Gastrocnemius medialis (tissue), 4 donors: ENCODE measurements around the gene ARHGAP6. TPM values are rescaled to one million over a fixed set of nuclear protein-coding genes. Genes with fewer than 3 reads are reported as not detected.

Experiments
- ATAC-seq, 2 donors: fragments of 150-250 bp; one replicate each; pipeline ENCODE4 v1.9.1; 2016
- DNase-seq, 2 donors: peaks; one replicate each; pipeline ENCODE4 v3.0.0-alpha.2; 2019
- H3K27ac ChIP-seq, 4 donors: fragments of 200-600 bp; sonication (generic); 1 replicate in 1 of 4; 2 replicates in 3 of 4; pipeline ENCODE4 v1.5.1; 2016 to 2018; ENCODE audit warnings: mild to moderate bottlenecking in 2 of 4, moderate library complexity in 1 of 4
- H3K27me3 ChIP-seq, 3 donors: fragments of 200-600 bp; sonication (generic) in 2 of 3; 1 replicate in 1 of 3; 2 replicates in 2 of 3; pipeline versions ENCODE4 v1.5.1 to v1.6.0; 2016 to 2019; ENCODE audit warnings: mild to moderate bottlenecking in 1 of 3, moderate library complexity in 1 of 3
- H3K36me3 ChIP-seq, 2 donors: fragments of 200-600 bp; sonication (generic) in 1 of 2; one replicate each; pipeline ENCODE4 v1.5.1; 2017 to 2018
- H3K4me1 ChIP-seq, 2 donors: fragments of 200-600 bp; sonication (generic) in 1 of 2; one replicate each; pipeline ENCODE4 v1.5.1; 2016 to 2017; ENCODE audit warnings: mild to moderate bottlenecking in 2 of 2
- H3K4me3 ChIP-seq, 4 donors: fragments of 200-600 bp; sonication (generic) in 3 of 4; 1 replicate in 1 of 4; 2 replicates in 3 of 4; pipeline ENCODE4 v1.5.1; 2016 to 2019; ENCODE audit warnings: mild to moderate bottlenecking in 2 of 4
- H3K9me3 ChIP-seq, 3 donors: fragments of 200-600 bp; sonication (generic) in 2 of 3; 1 replicate in 1 of 3; 2 replicates in 2 of 3; pipeline ENCODE4 v1.5.1; 2016 to 2019
- CTCF ChIP-seq, 5 experiments: fragments of 450-650 bp in 3 of 5; fragments of 200-600 bp in 2 of 5; sonication (generic) in 2 of 5; IDR thresholded peaks in 4 of 5; conservative IDR thresholded peaks in 1 of 5; 1 replicate in 4 of 5; 2 replicates in 1 of 5; pipeline ENCODE4 v1.5.1; 2016 to 2019; ENCODE audit warnings: antibody characterized with exemption in 5 of 5, mild to moderate bottlenecking in 3 of 5, moderate library complexity in 3 of 5
- POLR2A ChIP-seq, 2 donors: fragments of 450-650 bp; IDR thresholded peaks; one replicate each; pipeline ENCODE4 v1.6.1; 2017; ENCODE audit warnings: antibody characterized with exemption in 2 of 2, mild to moderate bottlenecking in 2 of 2, moderate library complexity in 2 of 2
- in situ Hi-C, 4 donors: fragments of 200-750 bp; cut with MboI; loops; one replicate each; pipeline versions ENCODE4 v1.15.0 to v1.8.0; 2017; ENCODE audit warnings: low sequenced_read_pairs in 4 of 4
- intact Hi-C: fragments of 100-400 bp; cut with DNase I; formaldehyde crosslinking; loops from one replicate; pipeline ENCODE4 v1.15.1; 2023; ENCODE audit warnings: low total_unique reads
- total RNA-seq, 4 donors: library from RNA; depleted of rRNA; stranded (reverse); fragments of >200 nt; gene quantifications; one replicate each; pipeline versions ENCODE4 v1.1.0 to v1.2.3, GENCODE V29; 2016

Gene ARHGAP6
- total RNA-seq, 4 donors from 2014 or later, result 10.7 to 18.0 (median 14.9) TPM

GRCh38 chrX:11478911-11479310 lies 186.8 kb downstream of the ARHGAP6 start:
- Histone ChIP-seq H3K27ac (no peak overlapping the region), H3K9me3 (no peaks in the 10 kb centered on the region), H3K36me3 (no peaks in the 10 kb centered on the region), H3K4me3 (no peak overlapping the region), H3K27me3 (no peaks in the 10 kb centered on the region), H3K4me1 (peaks cover 0 to 4% of the 10 kb centered on the region in 2 donors)
- DNase-seq (no peak), ATAC-seq (no peak)
- in situ Hi-C loops, result no loop called here
- no peak for TF ChIP-seq POLR2A (IDR thresholded peaks at IDR 0.05)
- no peak for TF ChIP-seq CTCF (IDR thresholded peaks at IDR 0.05 in 4 of 5, conservative IDR thresholded peaks at IDR 0.05 in 1 of 5)
- intact Hi-C loops, result no loop called here

- no peak overlapping the region for H3K27ac ChIP-seq
- no peak for ATAC-seq
- no peak for DNase-seq
- H3K4me3 ChIP-seq, result no peak overlapping the region
- peaks cover 0 to 4% of the 10 kb centered on the region in 2 donors for H3K4me1 ChIP-seq
- H3K36me3 ChIP-seq, result no peaks in the 10 kb centered on the region
- no peaks in the 10 kb centered on the region for H3K9me3 ChIP-seq
- H3K27me3 ChIP-seq, result no peaks in the 10 kb centered on the region
- TF ChIP-seq POLR2A (IDR thresholded peaks at IDR 0.05) (no peak), CTCF (IDR thresholded peaks at IDR 0.05 in 4 of 5, conservative IDR thresholded peaks at IDR 0.05 in 1 of 5) (no peak)
- intact Hi-C loops, result no loop called here
- in situ Hi-C loops, result no loop called here
Observed at GRCh38 chrX:11478026-11478425, 187.7 kb downstream of the ARHGAP6 start.

GRCh38 chrX:11474576-11474975 lies 191.1 kb downstream of the ARHGAP6 start:
- intact Hi-C loops, result no loop called here
- in situ Hi-C loops, result no loop called here

GRCh38 chrX:11474021-11474420 lies 191.7 kb downstream of the ARHGAP6 start:
- TF ChIP-seq CTCF (IDR thresholded peaks at IDR 0.05 in 4 of 5, conservative IDR thresholded peaks at IDR 0.05 in 1 of 5), result no peak
- no peak for TF ChIP-seq POLR2A (IDR thresholded peaks at IDR 0.05)
- in situ Hi-C loops, result no loop called here
- H3K27me3 ChIP-seq, result no peaks in the 10 kb centered on the region
- H3K27ac ChIP-seq, result no peak overlapping the region
- intact Hi-C loops, result no loop called here
- ATAC-seq (no peak), DNase-seq (no peak)
- no peaks in the 10 kb centered on the region for H3K36me3 ChIP-seq
- no peaks in the 10 kb centered on the region for H3K4me1 ChIP-seq
- H3K4me3 ChIP-seq, result no peak overlapping the region
- H3K9me3 ChIP-seq, result no peaks in the 10 kb centered on the region

More at GRCh38 chrX:11474576-11474975, 191.1 kb downstream of the ARHGAP6 start:
- no peak overlapping the region for H3K4me3 ChIP-seq
- H3K4me1 ChIP-seq, result no peaks in the 10 kb centered on the region
- H3K27ac ChIP-seq, result no peak overlapping the region
- no peaks in the 10 kb centered on the region for H3K36me3 ChIP-seq
- no peak for TF ChIP-seq POLR2A (IDR thresholded peaks at IDR 0.05)
- TF ChIP-seq CTCF (IDR thresholded peaks at IDR 0.05 in 4 of 5, conservative IDR thresholded peaks at IDR 0.05 in 1 of 5), result no peak
- no peaks in the 10 kb centered on the region for H3K9me3 ChIP-seq
- DNase-seq (peak in 1 of 2 donors; percentile 11), ATAC-seq (no peak)
- no peaks in the 10 kb centered on the region for H3K27me3 ChIP-seq

- Histone ChIP-seq H3K36me3 (no peaks in the 10 kb centered on the region), H3K27me3 (no peaks in the 10 kb centered on the region), H3K4me1 (no peaks in the 10 kb centered on the region), H3K4me3 (no peak overlapping the region), H3K27ac (peak overlapping the region in 2 of 4 donors; percentile 26 to 31), H3K9me3 (no peaks in the 10 kb centered on the region)
- intact Hi-C loops, result no loop called here
- DNase-seq, result no peak
- TF ChIP-seq POLR2A (IDR thresholded peaks at IDR 0.05), result no peak
- TF ChIP-seq CTCF (IDR thresholded peaks at IDR 0.05 in 4 of 5, conservative IDR thresholded peaks at IDR 0.05 in 1 of 5), result no peak
- in situ Hi-C loops, result no loop called here
- ATAC-seq, result no peak
Observed at GRCh38 chrX:11472879-11473278, 192.8 kb downstream of the ARHGAP6 start.
